Esophagus muscularis mucosa (tissue), 4 donors: ENCODE data around the gene PCGF2. TPM values are rescaled to one million over a fixed set of nuclear protein-coding genes. Genes with fewer than 3 reads are reported as not detected.

Experiments
- DNase-seq: peaks from one replicate; pipeline ENCODE4 v3.0.0-alpha.2; 2017; ENCODE audit errors: extremely low spot score
- H3K27ac ChIP-seq, 4 donors: fragments of 200-600 bp; sonication (generic); replicated peaks in 1 of 4; 1 replicate in 3 of 4; 2 replicates in 1 of 4; pipeline ENCODE4 v1.5.1; 2016 to 2019; ENCODE audit warnings: mild to moderate bottlenecking in 1 of 4
- H3K27me3 ChIP-seq, 4 donors: fragments of 200-600 bp; sonication (generic); one replicate each; pipeline versions ENCODE4 v1.5.1 to v1.6.0; 2016 to 2019
- H3K36me3 ChIP-seq, 4 donors: fragments of 200-600 bp; sonication (generic); one replicate each; pipeline ENCODE4 v1.5.1; 2016 to 2019
- H3K4me1 ChIP-seq, 4 donors: fragments of 200-600 bp; sonication (generic); one replicate each; pipeline ENCODE4 v1.5.1; 2016 to 2019
- H3K4me3 ChIP-seq, 4 donors: fragments of 200-600 bp; sonication (generic); 1 replicate in 2 of 4; 2 replicates in 2 of 4; pipeline ENCODE4 v1.5.1; 2016 to 2019; ENCODE audit warnings: mild to moderate bottlenecking in 4 of 4, moderate library complexity in 1 of 4
- H3K9me3 ChIP-seq, 4 donors: fragments of 200-600 bp; sonication (generic); 1 replicate in 3 of 4; 2 replicates in 1 of 4; pipeline ENCODE4 v1.5.1; 2016 to 2019
- EP300 ChIP-seq: sonication (generic); formaldehyde crosslinking; IDR thresholded peaks from one replicate; pipeline ENCODE4 v1.6.1; 2017; ENCODE audit warnings: antibody characterized with exemption
- POLR2A ChIP-seq: fragments of 450-650 bp; IDR thresholded peaks from one replicate; pipeline ENCODE4 v1.6.1; 2017; ENCODE audit warnings: antibody characterized with exemption, moderate library complexity, mild to moderate bottlenecking, low read depth
- POLR2AphosphoS5 ChIP-seq, 2 donors: sonication (generic); formaldehyde crosslinking; IDR thresholded peaks; one replicate each; pipeline ENCODE4 v1.6.1; 2017; ENCODE audit warnings: antibody characterized with exemption in 2 of 2
- WGBS: methylation state at CpG from one replicate; pipeline ENCODE4 v1.1.5; 2018; 5-methylcytosine and 5-hydroxymethylcytosine counted together
- intact Hi-C: fragments of 100-400 bp; cut with DNase I; formaldehyde crosslinking; loops from one replicate; pipeline ENCODE4 v1.15.1; 2023
- total RNA-seq, 4 donors: library from RNA; depleted of rRNA; stranded (reverse); fragments of >200 nt; gene quantifications; one replicate each; pipeline versions ENCODE4 v1.1.0 to v1.2.1, GENCODE V29; 2016
- TF ChIP-seq, protein P1 (sequence below), 3 experiments: fragments of 200-600 bp in 2 of 3; fragments of 450-650 bp in 1 of 3; sonication (generic) in 2 of 3; IDR thresholded peaks; one replicate each; pipeline ENCODE4 v1.5.1; 2017 to 2019; ENCODE audit warnings: antibody characterized with exemption in 3 of 3, mild to moderate bottlenecking in 2 of 3, moderate library complexity in 1 of 3

Gene PCGF2
- total RNA-seq, 4 donors from 2014 or later: 10.3 to 15.7 (median 12.4) TPM

DNA sequence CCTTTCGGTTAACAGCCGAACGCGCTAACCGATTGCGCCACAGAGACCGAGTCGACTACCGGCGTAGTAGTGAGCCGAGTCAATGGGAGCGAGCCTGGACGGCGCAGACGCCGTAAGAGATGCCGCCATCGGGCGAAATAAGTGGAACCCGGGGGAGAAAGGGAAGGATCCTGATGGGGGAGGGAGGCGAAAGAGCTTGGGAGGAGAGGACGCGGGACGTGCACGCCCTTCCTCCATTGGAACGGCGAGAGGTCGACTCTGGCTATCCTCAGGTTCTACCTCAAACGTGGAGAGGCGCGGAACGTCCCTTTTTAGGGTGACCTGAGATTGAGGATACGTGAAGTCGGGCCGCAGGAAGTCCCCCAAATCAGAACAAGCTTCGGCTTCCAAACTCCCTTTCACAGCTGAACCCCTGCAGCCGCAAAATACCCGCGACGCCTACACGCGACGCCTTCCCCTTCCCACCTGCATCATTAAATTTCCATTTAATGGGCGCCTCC is 3.7 kb upstream of the PCGF2 start:
- TF ChIP-seq POLR2AphosphoS5 (IDR thresholded peaks at IDR 0.05) (peak in 1 of 2 donors; percentile 72), EP300 (no peak)
- peaks cover 12 to 30% (median 25%) of the 10 kb centered on the region in 4 donors for H3K36me3 ChIP-seq
- under 1% methylated on average over 36 of the region's 44 CpGs for WGBS
- H3K4me3 ChIP-seq: peak overlapping the region; percentile 84 to 97 (median 92)
- H3K9me3 ChIP-seq: no peaks in the 10 kb centered on the region
- intact Hi-C loops: no loop called here
- no peak for DNase-seq
- H3K27ac ChIP-seq: peak overlapping the region; percentile 87 to 97 (median 94)
- peaks cover 50 to 80% (median 67%) of the 10 kb centered on the region in 4 donors for H3K4me1 ChIP-seq
- peaks cover 0 to 6% (median 0%) of the 10 kb centered on the region in 4 donors for H3K27me3 ChIP-seq

DNA sequence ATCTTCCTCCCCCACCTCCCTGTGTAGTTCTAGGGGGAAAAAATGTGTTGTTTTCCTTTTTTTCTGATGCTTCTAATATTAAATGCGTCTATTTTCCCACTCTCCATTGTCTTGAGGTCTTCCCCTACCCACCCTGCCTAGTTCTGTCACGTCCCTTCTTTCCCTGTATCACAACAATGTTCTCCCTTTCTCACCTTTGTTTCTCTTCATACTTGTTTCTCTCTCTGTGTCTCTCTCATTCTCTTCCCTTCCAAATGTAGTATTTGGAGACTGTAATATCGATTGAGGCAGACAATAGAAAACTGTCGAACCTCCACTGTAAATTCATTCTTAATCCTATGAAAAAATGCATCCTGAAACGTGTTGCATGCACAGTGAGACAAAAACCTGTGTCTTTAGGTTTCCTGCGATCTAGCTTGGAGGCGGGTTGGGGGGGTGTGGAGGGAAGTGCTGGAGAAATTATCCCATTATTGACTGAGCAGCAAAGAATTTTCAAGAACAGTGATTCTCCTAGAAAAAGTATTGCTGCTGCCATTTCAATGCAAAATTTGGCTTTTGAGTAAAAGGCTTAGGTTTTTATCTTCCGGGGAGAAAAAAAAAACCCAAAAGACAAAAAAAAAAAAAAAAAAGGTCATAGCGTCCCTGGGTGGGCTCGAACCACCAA is 3.1 kb upstream of the PCGF2 start:
- intact Hi-C loops: no loop called here
- 9% methylated on average over 10 of the region's 10 CpGs for WGBS
- peaks cover 0 to 6% (median 0%) of the 10 kb centered on the region in 4 donors for H3K27me3 ChIP-seq
- no peak for DNase-seq
- peak overlapping the region; percentile 89 to 97 (median 94) for H3K27ac ChIP-seq
- no peaks in the 10 kb centered on the region for H3K9me3 ChIP-seq
- no peak for TF ChIP-seq POLR2AphosphoS5 (IDR thresholded peaks at IDR 0.05)
- TF ChIP-seq POLR2A: no peak
- no peak for TF ChIP-seq EP300
- TF ChIP-seq, protein P1, sequence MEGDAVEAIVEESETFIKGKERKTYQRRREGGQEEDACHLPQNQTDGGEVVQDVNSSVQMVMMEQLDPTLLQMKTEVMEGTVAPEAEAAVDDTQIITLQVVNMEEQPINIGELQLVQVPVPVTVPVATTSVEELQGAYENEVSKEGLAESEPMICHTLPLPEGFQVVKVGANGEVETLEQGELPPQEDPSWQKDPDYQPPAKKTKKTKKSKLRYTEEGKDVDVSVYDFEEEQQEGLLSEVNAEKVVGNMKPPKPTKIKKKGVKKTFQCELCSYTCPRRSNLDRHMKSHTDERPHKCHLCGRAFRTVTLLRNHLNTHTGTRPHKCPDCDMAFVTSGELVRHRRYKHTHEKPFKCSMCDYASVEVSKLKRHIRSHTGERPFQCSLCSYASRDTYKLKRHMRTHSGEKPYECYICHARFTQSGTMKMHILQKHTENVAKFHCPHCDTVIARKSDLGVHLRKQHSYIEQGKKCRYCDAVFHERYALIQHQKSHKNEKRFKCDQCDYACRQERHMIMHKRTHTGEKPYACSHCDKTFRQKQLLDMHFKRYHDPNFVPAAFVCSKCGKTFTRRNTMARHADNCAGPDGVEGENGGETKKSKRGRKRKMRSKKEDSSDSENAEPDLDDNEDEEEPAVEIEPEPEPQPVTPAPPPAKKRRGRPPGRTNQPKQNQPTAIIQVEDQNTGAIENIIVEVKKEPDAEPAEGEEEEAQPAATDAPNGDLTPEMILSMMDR (IDR thresholded peaks at IDR 0.05): no peak
- peaks cover 56 to 86% (median 73%) of the 10 kb centered on the region in 4 donors for H3K4me1 ChIP-seq
- peak overlapping the region; percentile 84 to 97 (median 92) for H3K4me3 ChIP-seq
- peaks cover 7 to 24% (median 20%) of the 10 kb centered on the region in 4 donors for H3K36me3 ChIP-seq

DNA sequence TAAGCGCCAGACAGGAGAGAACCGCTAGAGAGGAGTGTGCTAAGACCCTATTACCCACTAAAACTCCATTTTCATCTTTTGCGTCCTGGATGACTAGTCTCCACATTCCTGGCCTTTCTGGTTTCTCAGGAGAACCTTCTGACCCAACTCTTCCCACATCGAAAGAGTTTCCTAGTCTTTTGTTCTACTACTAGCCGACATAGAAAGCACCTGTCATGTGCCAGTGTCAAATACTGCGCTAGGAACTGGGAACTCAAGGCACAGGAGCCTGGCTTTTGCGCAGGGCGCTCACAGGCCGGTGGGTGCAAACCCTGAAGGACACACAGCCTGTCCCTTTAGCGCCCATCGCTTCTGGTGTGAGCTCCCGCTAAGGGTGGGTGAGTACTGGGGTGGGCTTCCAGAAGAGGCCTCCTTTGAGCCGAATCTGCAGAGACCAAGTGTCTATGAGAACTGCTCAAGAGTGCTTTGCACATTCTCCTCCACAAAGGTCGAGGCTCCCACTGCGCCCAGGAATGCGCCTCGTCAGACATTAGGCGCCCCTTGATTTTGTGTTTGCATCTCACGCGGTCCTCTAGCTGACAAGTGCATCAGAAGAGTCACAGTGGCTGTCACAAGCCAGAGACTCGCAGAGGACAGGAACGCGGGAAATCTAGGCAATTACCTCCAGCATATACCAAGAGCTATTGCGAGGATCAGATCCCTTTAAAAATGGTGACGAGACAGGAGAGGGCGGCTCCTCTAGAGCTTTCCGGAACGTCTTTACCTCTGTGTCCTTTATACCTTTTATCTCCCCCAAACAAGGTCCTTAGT is 2.4 kb upstream of the PCGF2 start:
- H3K36me3 ChIP-seq: peaks cover under 1 to 16% (median 13%) of the 10 kb centered on the region in 4 donors
- H3K4me1 ChIP-seq: peaks cover 63 to 93% (median 81%) of the 10 kb centered on the region in 4 donors
- no peak for DNase-seq
- H3K27me3 ChIP-seq: peaks cover 0 to 6% (median 0%) of the 10 kb centered on the region in 4 donors
- H3K9me3 ChIP-seq: no peaks in the 10 kb centered on the region
- H3K27ac ChIP-seq: peak overlapping the region; percentile 89 to 97 (median 94)
- TF ChIP-seq POLR2AphosphoS5 (IDR thresholded peaks at IDR 0.05) (no peak), POLR2A (no peak), EP300 (no peak)
- TF ChIP-seq, protein P1 (IDR thresholded peaks at IDR 0.05): no peak
- H3K4me3 ChIP-seq: peak overlapping the region; percentile 81 to 97 (median 94)
- intact Hi-C loops: no loop called here
- 42% methylated on average over 23 of the region's 28 CpGs for WGBS

DNA sequence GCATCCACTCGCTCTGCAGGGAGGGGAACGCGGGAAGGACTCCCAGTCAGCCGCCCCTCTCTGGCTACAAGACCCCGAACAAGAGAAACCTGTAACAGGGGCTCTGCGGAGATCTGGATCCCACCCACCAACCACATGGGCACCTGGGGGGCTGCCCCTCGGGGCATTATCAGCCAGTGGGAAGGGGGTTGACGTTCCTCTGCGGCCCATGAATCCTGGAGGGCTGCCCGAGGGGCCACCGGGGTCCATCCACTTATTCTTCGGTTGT is 1.8 kb upstream of the PCGF2 start:
- H3K27ac ChIP-seq: peak overlapping the region; percentile 89 to 97 (median 94)
- H3K36me3 ChIP-seq: peaks cover 0 to 12% (median 9%) of the 10 kb centered on the region in 4 donors
- no peaks in the 10 kb centered on the region for H3K9me3 ChIP-seq
- TF ChIP-seq POLR2A (no peak), EP300 (no peak), POLR2AphosphoS5 (IDR thresholded peaks at IDR 0.05) (no peak)
- TF ChIP-seq, protein P1 (IDR thresholded peaks at IDR 0.05): no peak
- H3K4me3 ChIP-seq: peak overlapping the region; percentile 81 to 95 (median 92)
- no peak for DNase-seq
- WGBS: 8% methylated on average over 8 of the region's 12 CpGs
- H3K27me3 ChIP-seq: peaks cover 0 to 6% (median 0%) of the 10 kb centered on the region in 4 donors
- intact Hi-C loops: no loop called here
- peaks cover 64 to 94% (median 85%) of the 10 kb centered on the region in 4 donors for H3K4me1 ChIP-seq
